ENCODE data around the gene PAQR4.

Gene PAQR4

DNA sequence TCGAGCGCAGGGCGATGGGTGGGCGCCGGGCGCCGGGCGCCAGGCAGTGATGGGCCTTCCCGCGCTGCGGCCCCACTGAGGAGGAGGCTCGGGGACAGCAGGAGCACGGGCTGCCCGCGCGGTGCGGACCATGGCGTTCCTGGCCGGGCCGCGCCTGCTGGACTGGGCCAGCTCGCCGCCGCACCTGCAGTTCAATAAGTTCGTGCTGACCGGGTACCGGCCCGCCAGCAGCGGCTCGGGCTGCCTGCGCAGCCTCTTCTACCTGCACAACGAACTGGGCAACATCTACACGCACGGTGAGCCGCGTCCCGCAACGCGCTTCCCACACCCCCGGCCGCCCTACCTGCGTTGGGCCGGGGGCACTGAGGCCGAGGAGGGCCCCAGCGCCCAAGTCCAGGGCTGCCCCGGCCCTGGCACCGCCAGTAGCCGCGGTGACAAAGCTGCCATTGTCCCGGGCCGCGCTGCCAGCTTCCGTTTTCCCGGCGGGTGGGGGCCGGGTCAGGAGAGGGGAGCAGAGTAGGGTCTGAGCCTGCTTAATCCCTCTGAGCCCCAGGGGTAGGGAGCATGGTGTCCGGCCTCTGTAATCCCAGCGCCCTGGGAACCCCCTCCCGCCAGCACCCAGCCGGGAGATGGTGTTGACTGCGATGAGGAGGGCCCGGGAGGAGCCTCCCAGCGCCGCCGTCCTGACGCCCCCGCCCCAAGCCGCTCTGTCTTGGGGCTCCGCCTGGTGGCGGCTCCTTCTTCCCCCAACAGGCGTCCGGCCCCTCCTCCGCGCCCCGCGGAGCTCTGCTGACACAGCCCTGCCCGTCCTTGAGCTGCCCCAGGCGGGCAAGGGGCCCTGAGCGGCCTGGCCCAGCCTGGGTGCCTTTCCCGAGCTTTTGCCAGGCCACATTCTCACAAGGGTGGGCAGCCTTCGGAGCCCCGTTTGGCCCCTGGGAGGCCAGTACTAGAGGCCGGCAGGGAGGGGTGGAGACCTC is 685 bp downstream of the PAQR4 start:
- H4K20me1 ChIP-seq (ENCODE audit: insufficient read depth, low read length): peaks cover 36% of the 10 kb centered on the region
- peaks cover 31% of the 10 kb centered on the region for H3K36me3 ChIP-seq (replicated peaks; ENCODE audit: low read depth, low read length)
- H3K9ac ChIP-seq (ENCODE audit: low read length): peak overlapping the region; percentile 87
- H3K9me3 ChIP-seq (ENCODE audit: insufficient read depth, low read length): no peaks in the 10 kb centered on the region
- H3K4me1 ChIP-seq (ENCODE audit: low read length): peaks cover 26% of the 10 kb centered on the region
- peak overlapping the region; percentile 79 for H3K4me2 ChIP-seq (ENCODE audit: low read length)
- no peak for TF ChIP-seq EZH2phosphoT487 (IDR thresholded peaks at IDR 0.05; ENCODE audit: low read depth)
- TF ChIP-seq, protein P1, sequence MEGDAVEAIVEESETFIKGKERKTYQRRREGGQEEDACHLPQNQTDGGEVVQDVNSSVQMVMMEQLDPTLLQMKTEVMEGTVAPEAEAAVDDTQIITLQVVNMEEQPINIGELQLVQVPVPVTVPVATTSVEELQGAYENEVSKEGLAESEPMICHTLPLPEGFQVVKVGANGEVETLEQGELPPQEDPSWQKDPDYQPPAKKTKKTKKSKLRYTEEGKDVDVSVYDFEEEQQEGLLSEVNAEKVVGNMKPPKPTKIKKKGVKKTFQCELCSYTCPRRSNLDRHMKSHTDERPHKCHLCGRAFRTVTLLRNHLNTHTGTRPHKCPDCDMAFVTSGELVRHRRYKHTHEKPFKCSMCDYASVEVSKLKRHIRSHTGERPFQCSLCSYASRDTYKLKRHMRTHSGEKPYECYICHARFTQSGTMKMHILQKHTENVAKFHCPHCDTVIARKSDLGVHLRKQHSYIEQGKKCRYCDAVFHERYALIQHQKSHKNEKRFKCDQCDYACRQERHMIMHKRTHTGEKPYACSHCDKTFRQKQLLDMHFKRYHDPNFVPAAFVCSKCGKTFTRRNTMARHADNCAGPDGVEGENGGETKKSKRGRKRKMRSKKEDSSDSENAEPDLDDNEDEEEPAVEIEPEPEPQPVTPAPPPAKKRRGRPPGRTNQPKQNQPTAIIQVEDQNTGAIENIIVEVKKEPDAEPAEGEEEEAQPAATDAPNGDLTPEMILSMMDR (IDR thresholded peaks at IDR 0.05; ENCODE audit: low read depth, low read length): peak; percentile 66
- H2AFZ ChIP-seq (ENCODE audit: low read depth, low read length): no peak overlapping the region
- H3K79me2 ChIP-seq (ENCODE audit: low read length): peaks cover 34% of the 10 kb centered on the region
- H3K27ac ChIP-seq (ENCODE audit: low read length): peak overlapping the region; percentile 91
- H3K4me3 ChIP-seq (ENCODE audit: low read length): peak overlapping the region; percentile 97
- H3K27me3 ChIP-seq (ENCODE audit: low read depth, low read length): no peaks in the 10 kb centered on the region

DNA sequence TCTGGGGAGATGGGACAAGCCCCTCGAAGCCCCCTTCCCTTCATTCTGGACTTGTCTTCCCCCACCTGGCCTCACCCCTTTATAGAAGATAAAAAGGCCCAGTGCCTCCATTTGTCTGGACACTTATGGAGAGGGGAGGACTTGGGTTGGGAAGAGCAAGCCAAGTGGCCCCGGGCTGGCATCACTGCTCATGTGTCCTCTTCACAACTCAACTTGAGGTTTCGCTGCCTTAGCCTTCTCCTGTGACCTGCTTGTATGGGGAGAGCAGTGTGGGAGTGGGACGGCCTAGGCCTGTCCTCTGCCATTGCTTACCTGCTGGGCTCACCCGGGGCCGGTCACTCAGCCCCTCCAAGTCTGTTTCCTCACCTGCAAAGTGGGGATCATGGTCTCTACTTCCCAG is 1.4 kb downstream of the PAQR4 start:
- Histone ChIP-seq H2AFZ (ENCODE audit: low read depth, low read length) (no peak overlapping the region), H3K4me3 (ENCODE audit: low read length) (peak overlapping the region; percentile 97), H3K9me3 (ENCODE audit: insufficient read depth, low read length) (no peaks in the 10 kb centered on the region), H3K27ac (ENCODE audit: low read length) (peak overlapping the region; percentile 26), H3K9ac (ENCODE audit: low read length) (peak overlapping the region; percentile 87), H4K20me1 (ENCODE audit: insufficient read depth, low read length) (peaks cover 32% of the 10 kb centered on the region), H3K36me3 (replicated peaks; ENCODE audit: low read depth, low read length) (peaks cover 38% of the 10 kb centered on the region), H3K79me2 (ENCODE audit: low read length) (peaks cover 34% of the 10 kb centered on the region), H3K4me2 (ENCODE audit: low read length) (peak overlapping the region; percentile 79), H3K27me3 (ENCODE audit: low read depth, low read length) (no peaks in the 10 kb centered on the region), H3K4me1 (ENCODE audit: low read length) (peaks cover 26% of the 10 kb centered on the region)
- TF ChIP-seq EZH2phosphoT487 (IDR thresholded peaks at IDR 0.05; ENCODE audit: low read depth): no peak
- TF ChIP-seq, protein P1 (IDR thresholded peaks at IDR 0.05; ENCODE audit: low read depth, low read length): no peak

DNA sequence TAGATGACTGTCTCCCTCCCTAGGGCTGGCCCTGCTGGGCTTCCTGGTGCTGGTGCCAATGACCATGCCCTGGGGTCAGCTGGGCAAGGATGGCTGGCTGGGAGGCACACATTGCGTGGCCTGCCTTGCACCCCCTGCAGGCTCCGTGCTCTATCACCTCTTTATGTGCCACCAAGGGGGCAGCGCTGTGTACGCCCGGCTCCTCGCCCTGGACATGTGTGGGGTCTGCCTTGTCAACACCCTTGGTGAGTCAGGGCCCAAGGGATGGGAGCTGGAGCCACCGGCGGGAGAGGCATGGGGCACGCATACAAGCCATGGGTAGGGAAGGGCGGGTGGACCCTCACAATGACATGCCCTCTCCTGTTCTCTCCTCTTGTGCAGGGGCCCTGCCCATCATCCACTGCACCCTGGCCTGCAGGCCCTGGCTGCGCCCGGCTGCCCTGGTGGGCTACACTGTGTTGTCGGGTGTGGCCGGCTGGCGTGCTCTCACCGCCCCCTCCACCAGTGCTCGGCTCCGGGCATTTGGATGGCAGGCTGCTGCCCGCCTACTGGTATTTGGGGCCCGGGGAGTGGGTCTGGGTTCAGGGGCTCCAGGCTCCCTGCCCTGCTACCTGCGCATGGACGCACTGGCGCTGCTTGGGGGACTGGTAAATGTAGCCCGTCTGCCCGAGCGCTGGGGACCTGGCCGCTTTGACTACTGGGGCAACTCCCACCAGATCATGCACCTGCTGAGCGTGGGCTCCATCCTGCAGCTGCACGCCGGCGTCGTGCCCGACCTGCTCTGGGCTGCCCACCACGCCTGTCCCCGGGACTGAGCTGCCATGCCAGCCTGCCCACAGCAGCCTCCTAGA is 2.2 kb downstream of the PAQR4 start:
- Histone ChIP-seq H3K4me3 (ENCODE audit: low read length) (peak overlapping the region; percentile 97), H3K4me2 (ENCODE audit: low read length) (peak overlapping the region; percentile 79), H3K36me3 (replicated peaks; ENCODE audit: low read depth, low read length) (peaks cover 40% of the 10 kb centered on the region), H4K20me1 (ENCODE audit: insufficient read depth, low read length) (peaks cover 29% of the 10 kb centered on the region), H2AFZ (ENCODE audit: low read depth, low read length) (no peak overlapping the region), H3K9ac (ENCODE audit: low read length) (no peak overlapping the region), H3K27ac (ENCODE audit: low read length) (no peak overlapping the region), H3K79me2 (ENCODE audit: low read length) (peaks cover 28% of the 10 kb centered on the region), H3K9me3 (ENCODE audit: insufficient read depth, low read length) (no peaks in the 10 kb centered on the region), H3K27me3 (ENCODE audit: low read depth, low read length) (no peaks in the 10 kb centered on the region), H3K4me1 (ENCODE audit: low read length) (peaks cover 20% of the 10 kb centered on the region)
- TF ChIP-seq, protein P1 (IDR thresholded peaks at IDR 0.05; ENCODE audit: low read depth, low read length): 0 out of 2 replicates have a peak, but pooled peaks have one; percentile 7
- TF ChIP-seq EZH2phosphoT487 (IDR thresholded peaks at IDR 0.05; ENCODE audit: low read depth): no peak

Measured in OCI-LY3 (cell line).